Measurements from ENCODE around the gene GNAI3.

GRCh38 chr1:109609881-109610280 lies 61.5 kb downstream of the GNAI3 start:
- TF ChIP-seq POLR2A (IDR thresholded peaks at IDR 0.05) = no peak
- TF ChIP-seq CTCF (IDR thresholded peaks at IDR 0.05) = no peak

All from body of pancreas (tissue), 4 donors.